GM10847 (cell line): Measurements from ENCODE around the gene FADS6.

Experiments used
- POLR2A ChIP-seq: IDR thresholded peaks from 2 replicates; pipeline ENCODE4 v1.6.1; 2011; ENCODE audit not compliant: insufficient read length; ENCODE audit errors: extremely low read depth

FADS6 gene

DNA sequence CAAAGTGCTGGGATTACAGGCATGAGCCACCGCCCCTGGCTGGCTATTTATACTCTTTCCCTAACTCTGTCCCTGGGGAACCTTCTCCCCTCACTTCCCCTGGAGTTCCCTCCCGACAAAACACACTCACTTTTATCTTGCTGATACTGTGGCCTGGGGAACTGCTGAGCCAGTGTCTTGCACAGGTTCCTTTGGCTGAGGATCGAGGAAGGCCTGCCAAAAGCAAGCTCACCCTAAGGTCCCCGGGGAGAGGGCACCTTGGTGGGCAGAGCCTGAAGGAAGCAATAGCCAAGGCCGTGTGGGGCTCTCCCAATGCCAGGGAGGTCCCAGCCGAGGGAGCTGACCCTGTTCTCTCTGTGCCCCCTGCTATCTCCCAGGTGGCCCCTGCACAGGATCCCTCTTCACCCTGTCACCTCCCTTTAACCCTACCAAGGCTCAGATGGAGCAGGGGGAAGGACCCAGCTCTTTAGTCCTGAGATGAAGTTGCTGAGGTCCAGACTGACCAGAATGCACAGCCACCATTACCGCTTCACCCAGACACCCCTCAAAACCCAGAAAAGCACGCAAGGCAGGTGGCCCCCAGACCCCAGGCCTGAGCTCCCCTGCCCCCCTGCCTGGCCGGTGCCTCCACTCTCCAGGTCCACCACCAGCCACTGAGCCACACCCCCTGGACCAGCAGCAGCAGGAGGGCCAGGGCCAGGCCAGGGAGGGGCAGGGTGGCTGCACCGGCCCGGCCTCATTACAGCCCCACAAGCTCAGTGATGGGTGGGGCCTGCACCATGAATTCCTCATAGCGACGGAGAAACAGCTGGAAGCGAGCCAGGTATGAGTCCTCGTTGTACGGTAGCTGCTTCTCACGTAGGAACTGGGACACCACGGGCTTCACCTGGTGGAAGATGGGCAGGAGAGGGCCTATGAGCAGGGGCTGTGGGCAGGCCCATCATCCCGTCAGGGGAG lies 15.6 kb downstream of the FADS6 start:
- TF ChIP-seq POLR2A, result no peak

DNA sequence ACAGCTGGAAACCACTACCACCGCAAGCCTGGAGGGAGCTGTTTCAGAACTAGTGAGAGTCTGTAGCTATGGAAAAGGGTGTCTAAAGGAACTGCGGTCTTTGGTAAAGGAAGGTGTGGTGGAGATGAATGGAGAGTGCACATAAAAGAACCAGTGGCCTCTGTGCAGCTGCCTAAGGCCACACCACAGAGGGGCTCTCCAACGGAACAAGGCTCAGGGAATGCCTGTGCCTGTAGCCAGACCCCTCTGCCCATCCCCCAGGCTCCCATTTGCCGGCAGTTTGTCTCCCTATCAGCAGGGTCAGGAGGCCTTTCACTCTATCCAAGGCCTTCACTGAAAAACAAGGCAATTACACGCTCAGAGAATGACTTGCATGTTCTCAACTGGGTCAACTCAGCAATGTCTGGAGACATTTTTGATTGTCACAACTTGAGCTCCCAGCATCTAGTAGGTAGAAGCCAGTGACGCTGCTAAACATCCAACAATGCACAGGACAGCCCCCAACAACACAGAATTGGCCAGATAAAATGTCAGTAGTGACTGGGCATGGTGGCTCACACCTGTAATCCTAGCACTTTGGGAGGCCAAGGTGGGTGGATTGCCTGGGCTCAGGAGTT lies 17.3 kb downstream of the FADS6 start:
- TF ChIP-seq POLR2A, result no peak

DNA sequence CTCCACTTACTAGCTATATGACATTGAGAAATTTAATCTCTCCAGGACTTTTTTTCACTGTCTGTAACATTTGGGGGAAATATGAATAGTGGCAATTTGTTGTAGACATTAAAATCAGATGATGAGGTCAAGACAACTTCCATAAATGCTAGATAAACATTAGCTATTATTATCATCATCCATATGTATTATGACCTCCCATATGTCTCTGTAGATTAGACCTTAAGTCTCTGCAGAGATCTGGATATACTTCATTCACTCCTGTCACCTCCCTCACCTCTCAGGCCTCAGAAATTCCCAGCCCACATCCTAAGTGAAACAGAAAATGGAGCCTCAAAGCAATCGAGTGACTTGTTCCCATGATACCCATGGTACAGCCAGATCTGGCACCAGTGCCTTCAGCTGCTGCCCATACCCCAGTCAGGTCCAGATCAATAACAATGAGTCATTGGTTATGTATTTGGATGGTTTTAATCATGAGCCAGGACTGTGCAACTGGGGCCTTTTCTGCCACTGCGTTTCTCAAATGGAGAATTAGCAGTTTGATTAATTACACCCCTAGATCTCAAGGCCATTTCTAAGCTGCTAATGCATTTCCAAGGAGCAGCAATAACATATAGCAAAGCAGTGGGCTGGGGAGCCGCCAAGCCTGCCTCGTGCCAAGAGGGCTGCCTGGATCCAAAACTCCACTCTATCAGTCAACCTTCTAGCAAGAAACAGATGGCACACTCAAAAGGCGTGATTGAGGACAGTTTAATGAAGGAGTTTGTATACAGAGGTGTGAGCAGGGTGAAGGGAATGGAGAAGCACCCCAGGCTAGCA lies 18.1 kb downstream of the FADS6 start:
- no peak for TF ChIP-seq POLR2A

DNA sequence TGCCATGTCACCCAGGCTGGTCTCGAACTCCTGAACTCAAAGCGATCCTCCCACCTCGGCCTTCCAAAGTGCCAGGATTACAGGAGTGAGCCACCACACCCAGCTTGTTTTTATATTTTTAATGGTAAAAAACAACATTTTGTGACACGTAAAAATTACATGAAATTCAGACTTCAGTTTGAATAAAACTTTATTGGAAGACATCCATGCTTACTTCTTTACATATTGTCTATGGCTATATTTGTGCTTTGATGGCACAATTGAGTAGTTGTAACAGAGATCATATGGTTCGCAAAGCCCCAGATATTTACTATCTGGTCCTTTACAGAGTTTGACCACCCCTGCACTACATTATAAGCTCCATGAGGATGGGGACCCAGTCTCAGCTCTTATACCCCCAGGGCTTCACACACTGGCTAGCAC lies 18.8 kb downstream of the FADS6 start:
- TF ChIP-seq POLR2A, result no peak

DNA sequence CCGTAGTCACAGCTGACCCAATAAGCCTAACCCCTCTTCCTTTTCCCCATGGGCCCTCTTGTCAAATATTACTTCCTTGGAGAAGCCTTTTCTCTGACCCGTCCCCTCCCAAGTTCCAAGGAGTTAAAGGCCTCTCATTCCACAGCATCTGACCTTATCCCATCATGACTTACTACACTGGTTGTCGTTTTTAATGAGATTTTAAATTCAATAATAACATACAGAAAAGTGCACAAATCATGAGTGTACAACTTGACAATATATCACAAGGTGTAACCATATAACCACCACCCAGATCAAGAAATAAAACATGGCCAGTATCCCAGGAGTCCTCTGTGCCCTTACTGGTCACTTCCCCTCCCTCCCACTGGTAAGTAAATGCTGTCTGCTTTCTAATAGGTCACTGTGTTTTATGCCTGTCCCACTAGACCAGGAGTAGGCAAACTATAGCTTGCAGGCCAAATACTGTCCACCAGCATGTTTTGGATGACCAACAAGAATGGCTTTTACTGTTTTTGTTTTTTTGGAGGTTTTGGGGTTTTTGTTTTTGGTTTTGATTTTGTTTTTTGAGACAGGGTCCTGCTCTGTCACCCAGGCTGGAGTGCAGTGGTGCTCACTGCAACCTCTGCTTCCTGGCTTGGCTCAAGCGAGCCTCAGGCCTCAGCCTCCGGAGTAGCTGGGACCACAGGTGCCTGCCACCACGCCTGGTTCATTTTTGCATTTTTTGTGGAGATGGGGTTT lies 19.4 kb downstream of the FADS6 start:
- TF ChIP-seq POLR2A, result no peak

DNA sequence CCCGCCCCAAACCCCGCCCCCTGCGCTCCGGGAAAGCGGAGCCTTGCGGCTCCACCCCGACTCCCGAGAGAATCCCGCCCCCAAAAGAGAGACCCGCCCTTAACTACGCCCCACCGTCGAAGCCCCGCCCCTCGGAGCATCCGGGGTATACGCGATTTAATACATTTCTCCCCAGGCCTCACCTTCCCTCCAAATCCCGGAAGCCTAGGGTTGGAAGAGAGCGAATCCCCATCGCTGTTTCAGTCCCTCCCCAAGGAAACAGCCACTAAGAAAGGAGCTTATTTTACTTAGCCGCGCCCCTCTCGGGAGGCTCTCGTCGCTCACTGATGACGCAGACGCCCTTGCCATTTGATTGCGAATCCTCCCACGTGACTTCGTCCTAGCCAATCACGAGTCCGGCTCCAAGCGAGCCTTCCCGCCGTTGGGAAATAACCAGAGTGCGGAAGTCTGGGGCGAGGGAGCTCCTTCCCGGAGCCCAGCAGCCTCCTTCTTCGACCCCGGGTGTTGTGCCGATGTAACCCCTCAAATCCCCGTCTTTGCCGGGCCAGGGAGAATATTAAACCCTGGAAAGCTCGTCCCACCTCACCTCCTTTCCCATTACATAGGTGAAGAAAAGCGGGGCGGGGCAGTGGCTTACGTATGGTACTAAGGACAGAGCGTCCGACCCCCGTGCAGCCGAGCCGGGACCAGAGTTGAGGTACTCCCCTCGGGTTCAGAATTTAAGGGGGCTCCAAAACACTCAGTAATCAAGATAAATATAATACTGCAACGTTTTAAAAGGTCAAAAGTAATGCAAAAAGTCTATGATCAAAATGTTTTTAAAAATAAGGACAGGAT lies 20.2 kb downstream of the FADS6 start:
- peak; percentile 94 for TF ChIP-seq POLR2A

DNA sequence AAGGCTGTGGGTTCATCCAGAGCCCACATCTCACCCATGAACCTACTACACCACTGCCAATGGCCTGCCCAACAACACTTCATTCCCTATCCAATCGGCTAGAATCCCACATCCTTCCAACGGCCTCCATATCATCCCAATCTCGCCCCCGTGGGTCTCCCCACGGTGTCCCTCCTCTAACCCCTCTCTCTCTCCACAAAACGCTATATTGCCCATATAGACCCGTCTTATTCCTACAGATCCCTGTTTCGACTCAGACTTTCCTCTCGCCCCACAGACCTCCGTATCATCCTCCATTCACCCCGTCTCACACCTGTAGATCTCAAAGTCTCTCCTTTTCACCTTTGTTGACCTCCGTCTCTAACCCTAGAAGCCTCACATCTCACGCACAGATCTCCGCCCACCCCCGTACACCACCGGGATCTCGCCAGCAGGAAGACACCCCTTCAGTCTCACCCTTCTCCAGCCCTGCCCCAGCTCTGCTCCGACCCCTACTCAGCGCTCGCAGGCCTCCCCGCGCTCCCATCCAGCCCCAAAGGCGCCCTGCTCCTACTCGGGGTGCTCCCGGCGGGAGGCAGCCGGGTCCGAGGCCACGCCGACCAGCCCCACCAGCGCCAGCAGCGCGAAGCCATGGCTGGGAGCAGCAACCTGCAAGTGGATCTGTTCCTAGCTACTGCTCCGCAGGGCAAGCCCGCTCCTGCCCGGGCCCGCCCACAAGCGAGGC lies 21.0 kb downstream of the FADS6 start, which contains the start of gene FDXR:
Gene FDXR, minus strand, starts transcription at position 682 of the 724 bp plus-strand sequence. Its CDS starts 50 bp downstream, at position 632.
- TF ChIP-seq POLR2A, result peak; percentile 94

DNA sequence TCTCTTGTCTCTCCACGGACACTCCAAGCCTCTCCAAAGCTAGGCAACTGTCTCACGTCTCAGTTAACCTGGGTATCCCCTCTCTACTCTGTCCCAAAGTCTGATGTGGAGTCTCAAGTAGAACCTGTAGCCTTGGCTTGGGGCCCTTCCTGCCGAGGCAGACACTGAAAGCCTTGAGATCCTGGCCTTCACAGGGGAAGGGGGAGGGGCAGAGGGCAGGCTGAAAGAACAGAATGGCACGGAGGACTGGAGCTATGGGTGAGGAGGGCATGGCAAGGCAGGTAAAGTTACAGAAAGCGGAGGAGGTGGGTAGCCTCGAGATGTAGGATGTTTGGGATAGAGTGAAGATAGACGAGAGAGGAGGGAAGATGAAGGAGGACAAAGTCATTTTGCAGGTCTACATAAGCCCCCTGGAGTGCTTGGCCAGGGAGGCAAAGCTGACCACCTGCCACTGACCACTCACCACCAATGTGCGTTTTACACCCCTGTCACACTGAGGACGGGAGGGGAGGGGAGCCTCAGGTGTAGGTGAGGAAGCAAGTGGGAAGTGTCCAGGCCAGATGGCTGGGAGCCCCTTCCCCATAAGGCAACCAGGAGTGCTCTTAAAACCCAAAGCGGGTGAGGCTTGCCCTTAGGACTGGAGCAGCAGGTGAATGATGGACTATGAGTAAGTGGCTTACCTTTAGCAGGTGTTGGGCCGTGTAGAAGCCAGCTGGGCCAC lies 21.9 kb downstream of the FADS6 start:
- TF ChIP-seq POLR2A, result no peak

DNA sequence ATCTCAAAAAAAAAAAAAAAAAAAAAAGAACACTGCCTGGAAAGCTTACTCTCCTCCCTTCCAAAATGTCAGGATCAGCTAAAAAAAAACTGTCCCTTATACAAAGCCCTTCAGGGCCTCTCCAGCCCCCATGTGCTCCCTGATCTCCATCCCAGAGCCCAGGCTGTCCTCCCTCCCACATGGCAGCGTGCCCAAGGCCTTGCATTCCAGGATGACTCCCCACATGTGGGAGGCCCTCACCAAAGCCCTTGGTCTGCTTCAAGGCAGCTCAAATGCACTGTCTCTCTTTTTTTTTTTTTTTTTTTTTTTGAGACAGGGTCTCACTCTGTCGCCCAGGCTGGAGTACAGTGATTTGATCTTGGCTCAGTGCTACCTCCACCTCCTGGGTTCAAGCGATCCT lies 22.9 kb downstream of the FADS6 start:
- TF ChIP-seq POLR2A, result no peak

DNA sequence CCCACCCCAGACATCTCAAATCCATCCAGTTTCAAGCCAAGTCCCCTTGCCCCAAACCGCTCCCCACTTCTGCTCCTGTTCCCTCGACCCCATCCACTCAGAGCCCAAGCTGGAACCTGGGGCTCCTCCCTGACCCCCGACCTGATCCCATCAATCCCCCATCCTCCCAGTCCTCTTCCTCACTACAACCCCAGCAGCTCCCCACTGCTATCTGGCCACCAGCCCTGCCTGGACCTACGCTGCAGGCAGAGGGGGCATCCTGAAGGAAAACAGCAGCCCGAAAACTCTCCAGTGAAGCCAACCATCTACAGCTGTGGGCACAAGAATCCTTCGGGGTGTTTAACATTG lies 24.6 kb downstream of the FADS6 start:
- no peak for TF ChIP-seq POLR2A

DNA sequence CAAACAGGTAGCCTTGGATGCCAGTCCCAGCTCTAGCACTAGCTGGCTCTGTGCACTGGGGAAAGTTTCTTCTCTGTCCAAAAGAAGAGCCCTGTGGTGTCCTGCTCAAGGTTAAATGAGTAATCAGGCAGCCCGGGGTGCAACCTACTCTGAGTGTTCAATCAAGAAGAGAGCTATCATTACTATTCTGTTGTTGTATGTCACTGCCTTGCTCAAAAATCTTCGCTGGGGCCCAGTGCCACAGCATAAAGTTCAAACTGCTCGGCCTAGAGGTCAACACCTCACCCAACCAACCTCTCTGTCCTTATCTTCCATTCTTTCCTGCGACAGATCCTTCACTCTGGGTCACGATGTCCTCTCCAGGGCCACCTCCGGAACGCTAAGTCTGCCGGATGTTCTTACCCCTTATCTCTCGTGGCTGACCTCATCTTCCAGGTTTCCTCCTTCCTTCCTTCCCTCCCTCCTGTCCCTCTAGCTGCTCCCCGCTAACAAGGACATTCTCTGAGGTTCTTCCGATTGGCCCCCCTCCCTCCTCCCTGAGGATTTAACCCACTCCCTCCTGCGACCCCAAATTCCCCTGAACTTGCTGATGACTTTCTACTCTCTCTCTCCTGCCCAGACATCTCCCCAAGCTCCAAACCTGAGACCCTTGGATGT lies 25.1 kb downstream of the FADS6 start:
- no peak for TF ChIP-seq POLR2A

DNA sequence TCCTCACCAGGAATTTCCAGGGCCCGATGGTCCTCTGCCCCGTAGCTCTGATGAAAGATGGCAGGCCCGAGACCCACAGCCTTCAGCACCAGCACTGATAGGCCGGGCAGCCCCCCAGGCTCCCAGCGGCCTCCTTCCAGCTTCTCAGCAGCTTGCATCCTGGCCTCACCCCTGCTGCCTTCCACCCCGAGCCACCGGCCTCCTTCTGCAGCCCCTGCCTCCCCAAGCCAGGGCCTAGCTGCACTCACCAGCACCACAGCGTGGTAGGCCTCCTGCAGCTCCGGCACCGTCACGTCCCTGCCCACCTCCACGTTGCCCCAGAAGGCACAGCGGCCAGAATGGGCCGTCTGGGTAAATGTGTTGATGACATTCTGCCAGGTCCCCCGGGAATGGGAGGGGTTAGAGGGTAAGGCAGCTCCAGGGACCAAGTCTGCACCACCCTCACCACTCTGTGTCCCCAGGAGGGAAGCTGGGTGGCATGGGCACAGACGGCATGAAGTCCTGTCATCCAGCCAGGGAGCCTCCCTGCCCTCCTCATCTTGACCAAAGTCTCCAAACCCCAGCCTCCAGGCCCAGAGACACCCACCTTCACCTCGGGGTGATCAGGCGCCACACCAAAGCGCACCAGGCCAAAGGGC lies 27.1 kb downstream of the FADS6 start:
- no peak for TF ChIP-seq POLR2A
